Measurements from ENCODE around the gene KIAA1217. TPM values are rescaled to one million over a fixed set of nuclear protein-coding genes. Genes with fewer than 3 reads are reported as not detected.
A peak's percentile ranks its signal among the peaks of the same experiment; 100 is the strongest.

KIAA1217 gene
- total and polyA plus RNA-seq, 9 of the 15 experiments (the other 6 are each of a cell fraction or from before 2014, with no cell fraction given) = 0.04 TPM; not detected in 8

DNA sequence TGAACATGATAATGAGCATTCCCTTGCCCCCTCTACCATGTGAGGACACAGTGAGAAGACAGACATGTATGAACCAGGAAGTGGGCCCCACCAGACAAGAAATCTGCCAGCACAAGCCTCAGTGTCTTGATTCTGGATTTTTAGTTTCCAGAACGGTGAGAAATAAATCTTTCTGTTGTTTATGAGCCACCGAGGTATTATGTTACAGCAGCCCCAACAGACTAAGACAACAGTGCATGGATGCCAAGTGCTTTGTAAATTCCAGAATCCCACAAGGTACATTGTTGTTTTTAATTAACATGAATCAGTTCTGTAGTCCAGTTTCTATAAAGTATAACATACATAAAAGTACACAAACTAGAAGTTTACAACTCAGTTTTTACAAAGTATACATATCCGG, 352.5 kb downstream of the KIAA1217 start:
- Histone ChIP-seq H3K27me3 (ENCODE audit: control insufficient read depth in 2 of 2, insufficient read depth in 2 of 2, low read length in 2 of 2) (no peaks in the 10 kb centered on the region), H3K4me1 (replicated peaks in 1 of 2; ENCODE audit: control insufficient read depth in 2 of 2, insufficient read depth in 2 of 2, low read length in 2 of 2) (no peaks in the 10 kb centered on the region; a peak in 3 of 5 replicates), H3K9ac (ENCODE audit: insufficient read depth in 1 of 2, low read depth in 2 of 2, low read length in 2 of 2) (no peak overlapping the region), H4K20me1 (replicated peaks; ENCODE audit: control insufficient read depth, insufficient read depth, low read length) (no peaks in the 10 kb centered on the region), H3K9me3 (replicated peaks; ENCODE audit: control insufficient read depth, insufficient read depth, low read depth, low read length) (no peaks in the 10 kb centered on the region), H3K4me3 (no peak overlapping the region), H3K36me3 (ENCODE audit: control insufficient read depth, insufficient read depth, low read length) (no peaks in the 10 kb centered on the region), H3K4me2 (ENCODE audit: insufficient read depth, low read length) (no peak overlapping the region), H3K27ac (ENCODE audit: extremely low read depth, low read depth, low read length) (no peak overlapping the region), H3K79me2 (ENCODE audit: control insufficient read depth, insufficient read depth, low read length) (no peaks in the 10 kb centered on the region), H3K9me1 (ENCODE audit: control insufficient read depth, insufficient read depth, low read length) (no peaks in the 10 kb centered on the region), H2AFZ (ENCODE audit: low read depth, low read length) (no peak overlapping the region)
- ATAC-seq = no peak
- no peak for DNase-seq (ENCODE audit: extremely low read depth in 1 of 4, low spot score in 3 of 4)
- POLR2A ChIA-PET = no interaction called here
- CTCF ChIA-PET (ENCODE audit: low intra/inter-chr PET ratio) = no interaction called here
- in situ Hi-C loops (cut with MboI) (no loop called here), intact Hi-C loops (cut with micrococcal nuclease) (no loop called here)
- TF ChIP-seq RNF2 (IDR thresholded peaks at IDR 0.05) = no peak
- TF ChIP-seq ZKSCAN1 (IDR thresholded peaks at IDR 0.05; ENCODE audit: low read depth, low read length) = no peak
- no peak for TF ChIP-seq DIDO1 (tag; IDR thresholded peaks at IDR 0.05; ENCODE audit: low read depth)
- no peak for TF ChIP-seq POLR2AphosphoS5 (IDR thresholded peaks at IDR 0.05; ENCODE audit: control insufficient read depth, insufficient read depth, low read depth, low read length)
- TF ChIP-seq ZNF253 (CRISPR knock-in tag; conservative IDR thresholded peaks at IDR 0.05) = no peak
- TF ChIP-seq SRSF7 (optimal IDR thresholded peaks at IDR 0.05; ENCODE audit: low read depth, low read length) = no peak
- 40% methylated on average over 3 of the region's 3 CpGs for WGBS (ENCODE audit: insufficient coverage, low coverage, missing lambda C conversion rate)
- no TSS peak for BruUV-seq (replicated peaks)
- no peak for FAIRE-seq

DNA sequence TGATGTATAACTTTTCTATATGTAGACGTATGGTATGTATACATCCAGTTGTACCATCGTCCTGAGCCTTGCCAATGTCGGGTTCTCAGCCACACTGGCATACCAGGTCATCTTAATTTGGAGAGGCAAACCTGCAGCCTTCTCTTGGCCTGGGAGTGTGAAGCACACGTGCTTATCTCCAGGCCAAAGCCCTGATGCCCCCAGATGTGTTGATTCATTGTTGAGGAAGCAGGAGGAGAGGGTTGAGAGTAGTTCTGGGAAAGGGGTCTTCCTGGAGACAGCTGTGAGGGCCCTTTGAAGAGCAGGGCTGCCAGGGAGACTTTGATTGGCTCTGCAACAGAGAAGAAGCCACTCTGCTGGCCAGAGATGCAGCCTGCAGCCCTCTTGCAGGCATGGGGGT, 359.1 kb downstream of the KIAA1217 start:
- H3K4me3 ChIP-seq = no peak overlapping the region
- FAIRE-seq (peak; percentile 60), ATAC-seq (peak; percentile 11), DNase-seq (ENCODE audit: extremely low read depth in 1 of 4, low spot score in 3 of 4) (peak in 3 of 4 experiments; percentile 23 to 61 (median 46))
- no peaks in the 10 kb centered on the region; the same call in 2 of the 3 replicates for H3K79me2 ChIP-seq (ENCODE audit: control insufficient read depth, insufficient read depth, low read length)
- 27% methylated on average over 4 of the region's 4 CpGs for WGBS (ENCODE audit: insufficient coverage, low coverage, missing lambda C conversion rate)
- CTCF ChIA-PET (ENCODE audit: low intra/inter-chr PET ratio) = no interaction called here
- H2AFZ ChIP-seq (ENCODE audit: low read depth, low read length) = peak overlapping the region; percentile 69
- no TSS peak for BruUV-seq (replicated peaks)
- peak overlapping the region; percentile 68 for H3K4me2 ChIP-seq (ENCODE audit: insufficient read depth, low read length)
- H3K36me3 ChIP-seq (ENCODE audit: control insufficient read depth, insufficient read depth, low read length) = no peaks in the 10 kb centered on the region
- intact Hi-C loops (cut with micrococcal nuclease) = no loop called here
- H3K9me3 ChIP-seq (replicated peaks; ENCODE audit: control insufficient read depth, insufficient read depth, low read depth, low read length) = no peaks in the 10 kb centered on the region
- peak overlapping the region in 1 of 2 experiments; percentile 56; a peak in 1 of 4 replicates for H3K9ac ChIP-seq (ENCODE audit: insufficient read depth in 1 of 2, low read depth in 2 of 2, low read length in 2 of 2)
- in situ Hi-C loops (cut with MboI) = no loop called here
- peaks cover 34 to 39% of the 10 kb centered on the region in 2 experiments for H3K4me1 ChIP-seq (replicated peaks in 1 of 2; ENCODE audit: control insufficient read depth in 2 of 2, insufficient read depth in 2 of 2, low read length in 2 of 2)
- no peaks in the 10 kb centered on the region for H4K20me1 ChIP-seq (replicated peaks; ENCODE audit: control insufficient read depth, insufficient read depth, low read length)
- H3K27me3 ChIP-seq (ENCODE audit: control insufficient read depth in 2 of 2, insufficient read depth in 2 of 2, low read length in 2 of 2) = no peaks in the 10 kb centered on the region
- H3K27ac ChIP-seq (ENCODE audit: extremely low read depth, low read depth, low read length) = peak overlapping the region; percentile 95
- POLR2A ChIA-PET = interaction anchor here (0.6 to 0.7 kb wide), 3 partner anchors 9 to 1497 kb away, joined by 3 read pairs; no protein-coding TSS in a partner anchor
- no peaks in the 10 kb centered on the region for H3K9me1 ChIP-seq (ENCODE audit: control insufficient read depth, insufficient read depth, low read length)
- TF ChIP-seq ZNF785 (CRISPR knock-in tag; IDR thresholded peaks at IDR 0.05) (no peak), TCF3 (CRISPR knock-in tag; IDR thresholded peaks at IDR 0.05) (peak; percentile 46), CBX5 (IDR thresholded peaks at IDR 0.05; ENCODE audit: borderline replicate concordance, low read depth) (no peak), SMARCE1 (IDR thresholded peaks at IDR 0.05) (no peak), FOXA3 (CRISPR knock-in tag; conservative IDR thresholded peaks at IDR 0.05 in 1 of 2, IDR thresholded peaks at IDR 0.05 in 1 of 2) (no peak)
- TF ChIP-seq, protein P1, sequence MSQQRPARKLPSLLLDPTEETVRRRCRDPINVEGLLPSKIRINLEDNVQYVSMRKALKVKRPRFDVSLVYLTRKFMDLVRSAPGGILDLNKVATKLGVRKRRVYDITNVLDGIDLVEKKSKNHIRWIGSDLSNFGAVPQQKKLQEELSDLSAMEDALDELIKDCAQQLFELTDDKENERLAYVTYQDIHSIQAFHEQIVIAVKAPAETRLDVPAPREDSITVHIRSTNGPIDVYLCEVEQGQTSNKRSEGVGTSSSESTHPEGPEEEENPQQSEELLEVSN (IDR thresholded peaks at IDR 0.05; ENCODE audit: borderline replicate concordance in 1 of 2, extremely low read depth in 1 of 2, insufficient read depth in 1 of 2, insufficient read length in 1 of 2, low read depth in 1 of 2, low read length in 1 of 2, poor library complexity in 1 of 2, severe bottlenecking in 1 of 2) = peak; percentile 44 to 57
- TF ChIP-seq, protein P2, sequence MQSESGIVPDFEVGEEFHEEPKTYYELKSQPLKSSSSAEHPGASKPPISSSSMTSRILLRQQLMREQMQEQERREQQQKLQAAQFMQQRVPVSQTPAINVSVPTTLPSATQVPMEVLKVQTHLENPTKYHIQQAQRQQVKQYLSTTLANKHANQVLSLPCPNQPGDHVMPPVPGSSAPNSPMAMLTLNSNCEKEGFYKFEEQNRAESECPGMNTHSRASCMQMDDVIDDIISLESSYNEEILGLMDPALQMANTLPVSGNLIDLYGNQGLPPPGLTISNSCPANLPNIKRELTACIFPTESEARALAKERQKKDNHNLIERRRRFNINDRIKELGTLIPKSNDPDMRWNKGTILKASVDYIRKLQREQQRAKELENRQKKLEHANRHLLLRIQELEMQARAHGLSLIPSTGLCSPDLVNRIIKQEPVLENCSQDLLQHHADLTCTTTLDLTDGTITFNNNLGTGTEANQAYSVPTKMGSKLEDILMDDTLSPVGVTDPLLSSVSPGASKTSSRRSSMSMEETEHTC (IDR thresholded peaks at IDR 0.05) = no peak
